H4 (cell line): ENCODE measurements around the gene SRSF2. TPM values are rescaled to one million over a fixed set of nuclear protein-coding genes. Genes with fewer than 3 reads are reported as not detected.

ENCODE experiments used
- total RNA-seq: library from RNA; depleted of rRNA; stranded (reverse); fragments of >200 nt; shearing (Covaris generic); gene quantifications from 2 replicates; pipeline ENCODE4 v1.2.3, GENCODE V29; 2014; rRNA removed

SRSF2 gene
- total RNA-seq, 1 experiment from 2014 or later: 330 TPM

Other genes starting within 250 kb of the SRSF2 start
- 9.0 and 17.4 TPM in 2 replicates for gene RHBDF2, start 235.9 kb downstream of the SRSF2 start, total RNA-seq
- gene CYGB, start 199.6 kb downstream of the SRSF2 start, total RNA-seq: 0.25 and 1.8 TPM in 2 replicates
- not detected in 2 replicates for gene PRCD, start 197.3 kb downstream of the SRSF2 start, total RNA-seq
- gene ST6GALNAC2, start 151.5 kb downstream of the SRSF2 start, total RNA-seq: 0.14 TPM in 1 of 2 replicates, not detected in the other
- gene ST6GALNAC1, start 93.6 kb downstream of the SRSF2 start, total RNA-seq: not detected in 2 replicates
- 149 and 167 TPM in 2 replicates for gene MXRA7, start 26.4 kb downstream of the SRSF2 start, total RNA-seq
- gene JMJD6, start 10.7 kb downstream of the SRSF2 start, total RNA-seq: 29.3 and 33.4 TPM in 2 replicates
- gene METTL23, start 10.5 kb downstream of the SRSF2 start, total RNA-seq: 77.5 and 112 TPM in 2 replicates
- gene MFSD11, start 788 bp upstream of the SRSF2 start, total RNA-seq: 33.5 and 36.7 TPM in 2 replicates
- gene MGAT5B, start 131.1 kb upstream of the SRSF2 start, total RNA-seq: 5.3 and 6.8 TPM in 2 replicates